Peyer's patch (tissue), 4 donors: ENCODE results near the gene BRINP2. TPM values are rescaled to one million over a fixed set of nuclear protein-coding genes. Genes with fewer than 3 reads are reported as not detected.

Source experiments
- DNase-seq, 3 donors: peaks; one replicate each; pipeline ENCODE4 v3.0.0-alpha.2; 2017 to 2019
- H3K27ac ChIP-seq, 4 donors: fragments of 200-600 bp; sonication (generic); one replicate each; pipeline ENCODE4 v1.5.1; 2016 to 2019
- H3K27me3 ChIP-seq, 2 donors: fragments of 200-600 bp; sonication (generic); one replicate each; pipeline ENCODE4 v1.5.1; 2019
- H3K36me3 ChIP-seq, 3 donors: fragments of 200-600 bp; sonication (generic); one replicate each; pipeline ENCODE4 v1.5.1; 2016 to 2019
- H3K4me1 ChIP-seq, 4 donors: fragments of 200-600 bp; sonication (generic); one replicate each; pipeline ENCODE4 v1.5.1; 2016 to 2019
- H3K4me3 ChIP-seq, 4 donors: fragments of 200-600 bp; sonication (generic); 1 replicate in 3 of 4; 2 replicates in 1 of 4; pipeline ENCODE4 v1.5.1; 2016 to 2019; ENCODE audit warnings: mild to moderate bottlenecking in 1 of 4
- H3K9me3 ChIP-seq, 4 donors: fragments of 200-600 bp; sonication (generic); one replicate each; pipeline ENCODE4 v1.5.1; 2016 to 2019; ENCODE audit warnings: mild to moderate bottlenecking in 1 of 4
- CTCF ChIP-seq, 6 experiments: fragments of 450-650 bp in 4 of 6; fragments of 200-600 bp in 2 of 6; sonication (generic) in 1 of 6; IDR thresholded peaks; one replicate each; pipeline ENCODE4 v1.5.1; 2017 to 2019; ENCODE audit warnings: antibody characterized with exemption in 6 of 6, mild to moderate bottlenecking in 3 of 6, moderate library complexity in 1 of 6
- POLR2A ChIP-seq, 2 donors: fragments of 450-650 bp; IDR thresholded peaks; one replicate each; pipeline ENCODE4 v1.5.1; 2017; ENCODE audit warnings: antibody characterized with exemption in 2 of 2, mild to moderate bottlenecking in 2 of 2, moderate library complexity in 2 of 2
- total RNA-seq, 4 donors: library from RNA; depleted of rRNA; stranded (reverse); fragments of >200 nt; gene quantifications; one replicate each; pipeline ENCODE4 v1.1.0, GENCODE V29; 2016

The BRINP2 gene
- total RNA-seq, 4 donors from 2014 or later = not detected

GRCh38 chr1:177302357-177303044, 131.7 kb downstream of the BRINP2 start:
- Histone ChIP-seq H3K4me3 (no peak overlapping the region), H3K27ac (no peak overlapping the region), H3K27me3 (no peaks in the 10 kb centered on the region), H3K4me1 (no peaks in the 10 kb centered on the region), H3K9me3 (no peaks in the 10 kb centered on the region), H3K36me3 (no peaks in the 10 kb centered on the region)
- TF ChIP-seq POLR2A (IDR thresholded peaks at IDR 0.05) (no peak), CTCF (IDR thresholded peaks at IDR 0.05) (no peak)
- no peak for DNase-seq

GRCh38 chr1:177305040-177306018, 134.6 kb downstream of the BRINP2 start:
- H3K36me3 ChIP-seq = no peaks in the 10 kb centered on the region
- no peaks in the 10 kb centered on the region for H3K4me1 ChIP-seq
- no peak overlapping the region for H3K4me3 ChIP-seq
- H3K27ac ChIP-seq = no peak overlapping the region
- DNase-seq = no peak
- H3K9me3 ChIP-seq = no peaks in the 10 kb centered on the region
- TF ChIP-seq POLR2A (IDR thresholded peaks at IDR 0.05) (no peak), CTCF (IDR thresholded peaks at IDR 0.05) (no peak)
- H3K27me3 ChIP-seq = no peaks in the 10 kb centered on the region

DNA sequence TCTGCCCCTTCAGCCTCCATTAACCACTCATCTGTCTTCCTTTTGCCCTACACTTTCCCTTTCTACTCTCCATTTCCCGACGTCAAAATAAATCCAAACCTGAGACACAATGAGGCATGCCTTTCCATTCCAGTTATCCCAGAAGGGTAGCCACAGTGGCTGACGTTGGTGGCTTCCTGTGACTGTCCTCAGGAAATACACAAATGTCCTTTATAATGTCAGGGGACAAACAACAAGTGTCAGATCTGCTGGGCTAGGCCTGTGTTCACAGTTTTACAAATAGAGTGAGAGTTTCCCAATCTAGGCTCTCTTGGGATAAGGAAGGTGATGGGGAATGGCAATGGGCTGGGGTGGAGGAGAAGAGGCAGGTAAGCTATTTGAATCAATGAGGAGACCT, 135.3 kb downstream of the BRINP2 start:
- DNase-seq = no peak
- Histone ChIP-seq H3K4me3 (no peak overlapping the region), H3K27ac (no peak overlapping the region), H3K27me3 (no peaks in the 10 kb centered on the region), H3K36me3 (no peaks in the 10 kb centered on the region), H3K9me3 (no peaks in the 10 kb centered on the region), H3K4me1 (no peaks in the 10 kb centered on the region)
- TF ChIP-seq CTCF (IDR thresholded peaks at IDR 0.05) = no peak
- no peak for TF ChIP-seq POLR2A (IDR thresholded peaks at IDR 0.05)

DNA sequence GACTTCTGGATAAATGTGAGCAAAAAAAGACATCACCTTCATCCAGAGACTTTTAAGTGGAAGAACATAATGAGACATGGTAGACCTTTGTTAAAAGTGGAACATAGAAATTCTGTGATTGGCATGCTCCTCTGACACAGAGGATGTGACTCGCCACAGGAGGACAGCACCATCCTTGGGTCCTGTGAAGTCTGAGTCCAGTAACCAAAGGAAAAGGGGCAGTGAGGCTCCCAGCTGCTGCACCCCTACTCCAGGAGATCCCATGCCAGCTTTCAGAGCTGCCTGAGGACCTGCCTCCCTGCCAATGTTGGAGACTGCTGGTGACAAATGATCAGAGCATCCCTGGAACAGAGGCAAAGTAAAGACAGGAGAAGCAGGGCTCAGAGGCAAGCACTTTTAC, 136.2 kb downstream of the BRINP2 start:
- Histone ChIP-seq H3K36me3 (no peaks in the 10 kb centered on the region), H3K9me3 (no peaks in the 10 kb centered on the region), H3K27me3 (no peaks in the 10 kb centered on the region), H3K4me1 (no peaks in the 10 kb centered on the region), H3K4me3 (no peak overlapping the region), H3K27ac (no peak overlapping the region)
- no peak for DNase-seq
- TF ChIP-seq CTCF (IDR thresholded peaks at IDR 0.05) (no peak), POLR2A (IDR thresholded peaks at IDR 0.05) (no peak)

DNA sequence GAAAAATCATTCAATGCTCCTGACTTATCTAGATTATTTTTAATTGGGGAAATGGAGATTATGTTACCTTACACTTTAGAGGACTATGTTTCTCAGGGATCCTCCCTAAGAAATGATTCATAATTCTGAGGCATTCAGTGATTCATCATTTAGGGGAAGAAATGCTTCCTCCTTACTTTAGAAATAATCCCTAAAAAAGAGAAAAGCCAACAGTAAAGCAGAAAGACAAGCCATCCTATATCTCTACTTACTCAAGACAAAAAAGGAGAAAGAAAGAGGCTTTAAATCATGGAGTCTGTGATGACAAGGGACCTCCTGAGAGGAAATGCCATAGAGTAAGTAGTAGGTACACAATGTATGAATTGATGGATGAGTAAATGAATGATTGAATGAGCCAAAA, 137.0 kb downstream of the BRINP2 start:
- H3K4me3 ChIP-seq = no peak overlapping the region
- H3K27me3 ChIP-seq = no peaks in the 10 kb centered on the region
- no peaks in the 10 kb centered on the region for H3K9me3 ChIP-seq
- TF ChIP-seq POLR2A (IDR thresholded peaks at IDR 0.05) (no peak), CTCF (IDR thresholded peaks at IDR 0.05) (no peak)
- DNase-seq = no peak
- H3K4me1 ChIP-seq = no peaks in the 10 kb centered on the region
- H3K36me3 ChIP-seq = no peaks in the 10 kb centered on the region
- no peak overlapping the region for H3K27ac ChIP-seq
